ENCODE data around the gene GRIK4. TPM values are rescaled to one million over a fixed set of nuclear protein-coding genes. Genes with fewer than 3 reads are reported as not detected.

GRIK4 gene
- total and polyA plus RNA-seq, 2 donors (not counting 1 experiment from before 2014, with no cell fraction given): 0.12 to 0.27 TPM

DNA sequence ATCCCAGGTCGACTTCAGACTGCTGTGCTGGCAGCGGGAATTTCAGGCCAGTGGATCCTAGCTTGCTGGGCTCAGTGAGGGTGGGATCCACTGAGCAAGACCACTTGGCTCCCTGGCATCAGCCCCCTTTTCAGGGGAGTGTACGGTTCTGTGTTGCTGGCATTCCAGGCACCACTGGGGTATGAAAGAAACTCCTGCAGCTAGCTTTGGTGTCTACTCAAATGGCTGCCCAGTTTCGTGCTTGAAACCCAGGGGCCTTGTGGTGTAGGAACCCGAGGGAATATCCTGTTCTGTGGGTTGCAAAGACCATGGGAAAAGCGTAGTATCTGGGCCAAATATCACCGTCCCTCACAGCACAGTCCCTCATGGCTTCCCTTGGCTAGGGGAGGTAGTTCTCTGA lies 254.8 kb downstream of the GRIK4 start:
- no peak overlapping the region for H3K4me3 Mint-ChIP-seq

DNA sequence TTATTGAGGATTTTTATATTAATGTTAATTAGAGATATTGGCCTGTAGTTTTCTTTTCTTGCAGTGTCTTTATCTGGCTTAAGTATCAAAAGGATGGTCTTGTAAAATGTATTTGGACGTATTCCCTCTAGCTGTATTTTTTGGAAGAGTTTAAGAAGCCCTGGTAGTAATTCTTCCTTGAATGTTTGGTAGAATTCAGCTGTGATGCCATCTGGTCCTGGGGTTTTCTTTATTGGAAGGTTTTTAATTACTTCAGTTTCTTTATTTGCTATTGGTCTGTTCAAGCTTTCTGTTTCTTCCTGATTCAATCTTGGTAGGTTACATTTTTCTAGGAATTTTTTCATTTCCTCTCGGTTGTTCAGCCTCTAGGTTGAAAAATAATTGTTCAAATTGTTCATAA lies 257.4 kb downstream of the GRIK4 start:
- H4K20me1 ChIP-seq (ENCODE audit: control insufficient read depth, insufficient read depth, low read length, poor library complexity, severe bottlenecking): no peaks in the 10 kb centered on the region
- ChIA-PET POLR2A (no interaction called here), CTCF (no interaction called here)
- no peak overlapping the region for H3K9ac ChIP-seq (ENCODE audit: low read length)
- H3K4me1 ChIP-seq (ENCODE audit: control insufficient read depth in 2 of 2, insufficient read depth in 2 of 2, low read length in 2 of 2): no peaks in the 10 kb centered on the region
- H3K27ac Mint-ChIP-seq: no peak overlapping the region
- no peak overlapping the region for H3K4me3 ChIP-seq (ENCODE audit: control extremely low read depth in 1 of 5, extremely low read depth in 1 of 5, insufficient read depth in 1 of 5, low read depth in 2 of 5, low read length in 4 of 5)
- no peak overlapping the region for H2AFZ ChIP-seq (ENCODE audit: insufficient read depth, low read depth, low read length, poor library complexity, severe bottlenecking)
- DNase-seq (no peak), ATAC-seq (ENCODE audit: low read depth) (no peak)
- peaks cover 2 to 8% (median 3%) of the 10 kb centered on the region in 3 donors for H3K9me3 ChIP-seq (ENCODE audit: control extremely low read depth in 1 of 3, control insufficient read depth in 2 of 3, insufficient read depth in 1 of 3, low read length in 2 of 3)
- H3K27ac ChIP-seq (ENCODE audit: low read length in 2 of 2): no peak overlapping the region
- 86% methylated on average over 1 of the region's 2 CpGs for WGBS (ENCODE audit: insufficient coverage)
- H3K27me3 Mint-ChIP-seq: peaks cover 48% of the 10 kb centered on the region
- no peaks in the 10 kb centered on the region for H3K79me2 ChIP-seq (ENCODE audit: control insufficient read depth, insufficient read depth, low read length)
- H3K9me3 Mint-ChIP-seq (ENCODE audit: insufficient read depth): peaks cover 11% of the 10 kb centered on the region
- no peak overlapping the region for H3K4me2 ChIP-seq (replicated peaks; ENCODE audit: low read depth, low read length, poor library complexity, severe bottlenecking)
- peaks cover 0 to 19% (median 0%) of the 10 kb centered on the region in 4 experiments for H3K27me3 ChIP-seq (replicated peaks in 1 of 4; ENCODE audit: control extremely low read depth in 1 of 4, control insufficient read depth in 3 of 4, insufficient read depth in 4 of 4, low read length in 3 of 4)
- intact Hi-C loops (cut with micrococcal nuclease): no loop called here
- H3K4me3 Mint-ChIP-seq: no peak overlapping the region
- H3K36me3 ChIP-seq (replicated peaks in 1 of 2; ENCODE audit: control extremely low read depth in 1 of 2, control insufficient read depth in 1 of 2, extremely low read depth in 1 of 2, insufficient read depth in 2 of 2, low read length in 1 of 2): no peaks in the 10 kb centered on the region
- TF ChIP-seq, protein P1, sequence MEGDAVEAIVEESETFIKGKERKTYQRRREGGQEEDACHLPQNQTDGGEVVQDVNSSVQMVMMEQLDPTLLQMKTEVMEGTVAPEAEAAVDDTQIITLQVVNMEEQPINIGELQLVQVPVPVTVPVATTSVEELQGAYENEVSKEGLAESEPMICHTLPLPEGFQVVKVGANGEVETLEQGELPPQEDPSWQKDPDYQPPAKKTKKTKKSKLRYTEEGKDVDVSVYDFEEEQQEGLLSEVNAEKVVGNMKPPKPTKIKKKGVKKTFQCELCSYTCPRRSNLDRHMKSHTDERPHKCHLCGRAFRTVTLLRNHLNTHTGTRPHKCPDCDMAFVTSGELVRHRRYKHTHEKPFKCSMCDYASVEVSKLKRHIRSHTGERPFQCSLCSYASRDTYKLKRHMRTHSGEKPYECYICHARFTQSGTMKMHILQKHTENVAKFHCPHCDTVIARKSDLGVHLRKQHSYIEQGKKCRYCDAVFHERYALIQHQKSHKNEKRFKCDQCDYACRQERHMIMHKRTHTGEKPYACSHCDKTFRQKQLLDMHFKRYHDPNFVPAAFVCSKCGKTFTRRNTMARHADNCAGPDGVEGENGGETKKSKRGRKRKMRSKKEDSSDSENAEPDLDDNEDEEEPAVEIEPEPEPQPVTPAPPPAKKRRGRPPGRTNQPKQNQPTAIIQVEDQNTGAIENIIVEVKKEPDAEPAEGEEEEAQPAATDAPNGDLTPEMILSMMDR (IDR thresholded peaks at IDR 0.05): no peak
- no peak for TF ChIP-seq EZH2 (IDR thresholded peaks at IDR 0.05; ENCODE audit: borderline replicate concordance, insufficient read depth, low read depth, low read length, poor library complexity, severe bottlenecking)
- no peaks in the 10 kb centered on the region for H3K4me1 Mint-ChIP-seq

More for the DNA sequence above, 254.8 kb downstream of the GRIK4 start:
- Histone ChIP-seq H3K9ac (ENCODE audit: low read length) (no peak overlapping the region), H3K36me3 (replicated peaks in 1 of 2; ENCODE audit: control extremely low read depth in 1 of 2, control insufficient read depth in 1 of 2, extremely low read depth in 1 of 2, insufficient read depth in 2 of 2, low read length in 1 of 2) (no peaks in the 10 kb centered on the region), H3K27ac (ENCODE audit: low read length in 2 of 2) (no peak overlapping the region), H3K79me2 (ENCODE audit: control insufficient read depth, insufficient read depth, low read length) (no peaks in the 10 kb centered on the region), H2AFZ (ENCODE audit: insufficient read depth, low read depth, low read length, poor library complexity, severe bottlenecking) (no peak overlapping the region), H3K4me3 (ENCODE audit: control extremely low read depth in 1 of 5, extremely low read depth in 1 of 5, insufficient read depth in 1 of 5, low read depth in 2 of 5, low read length in 4 of 5) (no peak overlapping the region), H3K9me3 (ENCODE audit: control extremely low read depth in 1 of 3, control insufficient read depth in 2 of 3, insufficient read depth in 1 of 3, low read length in 2 of 3) (peaks cover 2 to 8% (median 3%) of the 10 kb centered on the region in 3 donors), H3K4me1 (ENCODE audit: control insufficient read depth in 2 of 2, insufficient read depth in 2 of 2, low read length in 2 of 2) (no peaks in the 10 kb centered on the region), H3K4me2 (replicated peaks; ENCODE audit: low read depth, low read length, poor library complexity, severe bottlenecking) (no peak overlapping the region), H4K20me1 (ENCODE audit: control insufficient read depth, insufficient read depth, low read length, poor library complexity, severe bottlenecking) (no peaks in the 10 kb centered on the region), H3K27me3 (replicated peaks in 1 of 4; ENCODE audit: control extremely low read depth in 1 of 4, control insufficient read depth in 3 of 4, insufficient read depth in 4 of 4, low read length in 3 of 4) (peaks cover 0 to 10% (median 0%) of the 10 kb centered on the region in 4 experiments)
- 83% methylated on average over 4 of the region's 7 CpGs for WGBS (ENCODE audit: insufficient coverage)
- intact Hi-C loops (cut with micrococcal nuclease): no loop called here
- no peak for ATAC-seq (ENCODE audit: low read depth)
- DNase-seq: no peak
- POLR2A ChIA-PET: no interaction called here
- peaks cover 11% of the 10 kb centered on the region for H3K9me3 Mint-ChIP-seq (ENCODE audit: insufficient read depth)
- no peaks in the 10 kb centered on the region for H3K4me1 Mint-ChIP-seq
- peaks cover 42% of the 10 kb centered on the region for H3K27me3 Mint-ChIP-seq
- TF ChIP-seq EZH2 (IDR thresholded peaks at IDR 0.05; ENCODE audit: borderline replicate concordance, insufficient read depth, low read depth, low read length, poor library complexity, severe bottlenecking): no peak
- TF ChIP-seq, protein P1 (IDR thresholded peaks at IDR 0.05): no peak
- H3K27ac Mint-ChIP-seq: no peak overlapping the region
- CTCF ChIA-PET: no interaction called here
